PC-3 (cell line): ENCODE results near the gene TTC34. TPM values are rescaled to one million over a fixed set of nuclear protein-coding genes. Genes with fewer than 3 reads are reported as not detected.
A peak's percentile ranks its signal among the peaks of the same experiment; 100 is the strongest.

Source experiments
- ATAC-seq: fragments of 200-7000 bp; cut with Tn5 transposase; 2 replicates; pipeline ENCODE4 v1.9.1; 2020; ENCODE audit warnings: mild to moderate bottlenecking, moderate library complexity
- BruUV-seq: library from RNA; stranded (reverse); fragments of 400-500 nt; replicated peaks from 2 replicates; lab custom pipeline; 2021; lab: Mats Ljungman, UMichigan
- CTCF ChIA-PET: fragments of 300-600 bp; sonication (Branson Sonifier 250); formaldehyde crosslinking; loops from one replicate; lab custom pipeline; 2022; ENCODE audit warnings: antibody characterized with exemption; lab: Charles Lee
- POLR2A ChIA-PET: fragments of 300-600 bp; sonication (Branson Sonifier 250); formaldehyde crosslinking; loops from one replicate; lab custom pipeline; 2022; ENCODE audit warnings: antibody characterized with exemption; ENCODE audit not compliant: unreplicated experiment; lab: Charles Lee
- DNase-seq: peaks from one replicate; pipeline ENCODE4 v3.0.0-alpha.2; 2015
- H2AFZ ChIP-seq: fragments of 300-600 bp; sonication (generic); 2 replicates; pipeline ENCODE4 v1.6.0; 2016; ENCODE audit warnings: antibody characterized with exemption, low read length
- H3F3A ChIP-seq: fragments of 300-600 bp; sonication (generic); one replicate; pipeline ENCODE4 v1.6.0; 2017; ENCODE audit warnings: antibody characterized with exemption, low read length, control low read depth, mild to moderate bottlenecking; ENCODE audit not compliant: unreplicated experiment
- H3K27ac ChIP-seq: fragments of 300-600 bp; sonication (generic); 2 replicates; pipeline ENCODE4 v1.5.1; 2016; ENCODE audit warnings: mild to moderate bottlenecking, low read length
- H3K27me3 ChIP-seq: fragments of 300-600 bp; sonication (generic); 2 replicates; pipeline ENCODE4 v1.6.1; 2016; ENCODE audit warnings: low read length, mixed read lengths
- H3K36me3 ChIP-seq: fragments of 300-600 bp; sonication (generic); 2 replicates; pipeline ENCODE4 v1.6.1; 2016; ENCODE audit warnings: low read depth, mixed run types, low read length, mixed read lengths
- H3K4me1 ChIP-seq: fragments of 300-600 bp; sonication (generic); 2 replicates; pipeline ENCODE4 v1.5.1; 2016; ENCODE audit warnings: low read length; ENCODE audit not compliant: insufficient read depth
- H3K4me2 ChIP-seq: fragments of 300-600 bp; sonication (generic); 2 replicates; pipeline ENCODE4 v1.6.0; 2016; ENCODE audit warnings: low read length
- H3K4me3 ChIP-seq: fragments of 300-600 bp; sonication (generic); 2 replicates; pipeline ENCODE4 v1.5.1; 2016; ENCODE audit warnings: mild to moderate bottlenecking, low read length, mixed read lengths
- H3K79me2 ChIP-seq: fragments of 300-600 bp; sonication (generic); 2 replicates; pipeline ENCODE4 v1.6.1; 2017; ENCODE audit warnings: low read length, mixed read lengths
- H3K9ac ChIP-seq: fragments of 300-600 bp; sonication (generic); 2 replicates; pipeline ENCODE4 v1.6.0; 2016; ENCODE audit warnings: mild to moderate bottlenecking, low read length
- H3K9me2 ChIP-seq: fragments of 300-600 bp; sonication (generic); replicated peaks from 2 replicates; pipeline ENCODE4 v1.6.1; 2016; ENCODE audit warnings: mixed run types, low read length, mixed read lengths
- H3K9me3 ChIP-seq: fragments of 300-600 bp; sonication (generic); 2 replicates; pipeline ENCODE4 v1.6.1; 2016; ENCODE audit warnings: low read length, mixed read lengths
- H4K20me1 ChIP-seq: fragments of 300-600 bp; sonication (generic); 2 replicates; pipeline ENCODE4 v1.6.1; 2016; ENCODE audit warnings: low read length, mixed read lengths
- EZH2 ChIP-seq: fragments of 300-600 bp; sonication (generic); IDR thresholded peaks from one replicate; pipeline ENCODE4 v1.6.1; 2017; ENCODE audit warnings: antibody characterized with exemption, mild to moderate bottlenecking, low read length; ENCODE audit not compliant: unreplicated experiment
- EZH2phosphoT487 ChIP-seq: fragments of 300-600 bp; sonication (generic); IDR thresholded peaks from 2 replicates; pipeline ENCODE4 v1.6.1; 2018; ENCODE audit warnings: mild to moderate bottlenecking, antibody characterized with exemption, low read length, borderline replicate concordance
- intact Hi-C: fragments of 100-400 bp; cut with micrococcal nuclease; formaldehyde crosslinking; loops from 2 replicates; pipeline ENCODE4 v1.9.0; 2023
- total RNA-seq: library from RNA; depleted of rRNA; stranded (reverse); fragments of >200 nt; gene quantifications from 2 replicates; pipeline ENCODE4 v1.2.3, GENCODE V29; 2014
- TF ChIP-seq, protein P1 (sequence below): fragments of 300-600 bp; sonication (generic); conservative IDR thresholded peaks from 2 replicates; pipeline ENCODE4 v1.5.1; 2017; ENCODE audit warnings: antibody characterized with exemption, low read depth, mild to moderate bottlenecking, low read length

Gene TTC34
- total RNA-seq, 1 experiment from 2014 or later: 0.11 TPM

- intact Hi-C loops: no loop called here
- Histone ChIP-seq H3K9me3 (no peaks in the 10 kb centered on the region; the same call in none of the 2 replicates), H3K79me2 (no peaks in the 10 kb centered on the region), H3K9me2 (no peaks in the 10 kb centered on the region), H4K20me1 (no peaks in the 10 kb centered on the region), H3K36me3 (no peaks in the 10 kb centered on the region), H3K4me1 (no peaks in the 10 kb centered on the region), H3K4me2 (no peak overlapping the region), H2AFZ (no peak overlapping the region), H3K4me3 (no peak overlapping the region), H3K27me3 (peaks cover 30% of the 10 kb centered on the region; the same call in 1 of the 2 replicates), H3K9ac (no peak overlapping the region), H3K27ac (no peak overlapping the region), H3F3A (no peaks in the 10 kb centered on the region)
- ATAC-seq (no peak), DNase-seq (no peak)
- ChIA-PET CTCF (no interaction called here), POLR2A (no interaction called here)
- BruUV-seq: no TSS peak
- TF ChIP-seq EZH2phosphoT487 (no peak), EZH2 (no peak)
- TF ChIP-seq, protein P1, sequence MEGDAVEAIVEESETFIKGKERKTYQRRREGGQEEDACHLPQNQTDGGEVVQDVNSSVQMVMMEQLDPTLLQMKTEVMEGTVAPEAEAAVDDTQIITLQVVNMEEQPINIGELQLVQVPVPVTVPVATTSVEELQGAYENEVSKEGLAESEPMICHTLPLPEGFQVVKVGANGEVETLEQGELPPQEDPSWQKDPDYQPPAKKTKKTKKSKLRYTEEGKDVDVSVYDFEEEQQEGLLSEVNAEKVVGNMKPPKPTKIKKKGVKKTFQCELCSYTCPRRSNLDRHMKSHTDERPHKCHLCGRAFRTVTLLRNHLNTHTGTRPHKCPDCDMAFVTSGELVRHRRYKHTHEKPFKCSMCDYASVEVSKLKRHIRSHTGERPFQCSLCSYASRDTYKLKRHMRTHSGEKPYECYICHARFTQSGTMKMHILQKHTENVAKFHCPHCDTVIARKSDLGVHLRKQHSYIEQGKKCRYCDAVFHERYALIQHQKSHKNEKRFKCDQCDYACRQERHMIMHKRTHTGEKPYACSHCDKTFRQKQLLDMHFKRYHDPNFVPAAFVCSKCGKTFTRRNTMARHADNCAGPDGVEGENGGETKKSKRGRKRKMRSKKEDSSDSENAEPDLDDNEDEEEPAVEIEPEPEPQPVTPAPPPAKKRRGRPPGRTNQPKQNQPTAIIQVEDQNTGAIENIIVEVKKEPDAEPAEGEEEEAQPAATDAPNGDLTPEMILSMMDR: no peak
Measured at GRCh38 chr1:2788506-2789163, 12.9 kb downstream of the TTC34 start.

DNA sequence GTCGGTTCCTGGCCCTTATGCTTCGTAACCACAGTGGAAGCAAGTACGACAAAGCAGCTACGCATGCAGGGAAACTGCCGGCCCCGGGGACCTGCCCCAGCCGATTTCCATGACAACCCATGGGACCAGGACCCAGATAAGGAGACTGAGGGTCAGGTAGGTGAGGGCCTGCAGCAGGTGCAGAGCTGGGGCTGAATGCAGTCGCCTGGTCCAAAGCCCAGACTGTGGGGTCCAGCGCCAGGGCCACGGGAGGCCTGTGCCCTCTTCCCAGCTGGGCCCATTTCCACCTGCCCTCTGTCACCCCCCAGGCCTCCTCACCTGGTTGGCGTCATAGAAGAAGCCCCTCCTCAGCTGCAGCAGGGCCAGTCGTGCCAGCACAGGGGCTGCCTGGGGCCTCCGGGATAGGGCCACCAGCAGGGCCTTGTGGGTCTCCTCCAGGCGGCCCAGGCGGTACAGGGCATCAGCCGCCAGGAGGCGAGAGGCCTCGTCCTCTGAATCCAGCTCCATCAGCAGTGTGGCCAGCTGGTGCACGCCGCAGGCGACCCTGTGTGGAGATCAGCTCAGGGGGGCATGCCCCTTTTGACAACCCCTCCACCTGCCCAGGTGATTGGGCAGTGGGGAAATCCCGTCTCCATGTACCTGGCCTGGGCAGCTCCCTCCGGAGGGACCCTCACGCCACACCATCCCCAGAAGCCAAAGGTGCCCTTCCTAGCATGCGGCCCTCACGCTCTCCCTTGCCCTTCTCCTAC lies 14.2 kb downstream of the TTC34 start:
- peak; percentile 15 for DNase-seq
- no peak overlapping the region for H3K4me3 ChIP-seq
- no peaks in the 10 kb centered on the region for H3K4me1 ChIP-seq
- ChIA-PET CTCF (no interaction called here), POLR2A (no interaction called here)
- intact Hi-C loops: no loop called here
- TF ChIP-seq, protein P1: peak; percentile 24; the same call in 1 of the 2 replicates
- TF ChIP-seq EZH2phosphoT487 (no peak), EZH2 (no peak)
- H3F3A ChIP-seq: no peaks in the 10 kb centered on the region
- H3K9ac ChIP-seq: no peak overlapping the region
- H3K9me2 ChIP-seq: no peaks in the 10 kb centered on the region
- H4K20me1 ChIP-seq: no peaks in the 10 kb centered on the region
- H3K27ac ChIP-seq: no peak overlapping the region
- H3K9me3 ChIP-seq: peaks cover 3% of the 10 kb centered on the region; the same call in 1 of the 2 replicates
- ATAC-seq: peak; percentile 64
- no peak overlapping the region for H3K4me2 ChIP-seq
- H3K36me3 ChIP-seq: no peaks in the 10 kb centered on the region
- H3K27me3 ChIP-seq: peaks cover 22% of the 10 kb centered on the region; the same call in 1 of the 2 replicates
- no peak overlapping the region for H2AFZ ChIP-seq
- no TSS peak for BruUV-seq
- H3K79me2 ChIP-seq: no peaks in the 10 kb centered on the region
